Stimulated activated CD8-positive, alpha-beta memory T cell treated with anti-CD3 and anti-CD28 coated beads, Interleukin-15, amount 100 ng/mL, for 1 hour (primary cell): ENCODE results near the gene ANKRD61.
"Not testable (repeated sequence)": the region's sequence is repeated elsewhere in the genome, so short reads cannot be mapped to it uniquely, and the experiment has no call there.

ENCODE experiments used
- DNase-seq: peaks from one replicate; pipeline ENCODE4 v3.0.0-alpha.2; 2020; ENCODE audit warnings: low read depth

The ANKRD61 gene

GRCh38 chr7:6032167-6032566 is 991 bp downstream of the ANKRD61 start:
- no peak for DNase-seq

- no peak for DNase-seq
These were observed 1.5 kb downstream of the ANKRD61 start for GRCh38 chr7:6032641-6033040.

DNA sequence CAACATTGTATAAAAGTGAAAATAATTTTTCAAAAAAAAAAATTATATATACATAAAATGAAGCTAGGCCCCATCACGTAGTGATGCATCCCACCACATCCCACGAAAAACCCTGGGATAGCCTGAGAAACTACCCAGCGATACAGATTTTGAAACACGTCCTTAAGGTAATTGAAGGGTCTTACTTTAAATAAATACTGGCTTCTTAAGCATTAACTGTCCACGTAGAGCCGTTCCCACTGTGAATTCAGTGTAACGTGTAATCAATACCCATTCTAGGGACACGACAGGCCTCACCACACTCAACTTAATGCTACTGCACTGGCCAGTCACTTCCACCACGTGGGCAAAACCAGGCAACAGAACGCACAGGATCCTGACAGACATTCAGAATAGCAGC is 4.0 kb downstream of the ANKRD61 start:
- DNase-seq = no peak

DNA sequence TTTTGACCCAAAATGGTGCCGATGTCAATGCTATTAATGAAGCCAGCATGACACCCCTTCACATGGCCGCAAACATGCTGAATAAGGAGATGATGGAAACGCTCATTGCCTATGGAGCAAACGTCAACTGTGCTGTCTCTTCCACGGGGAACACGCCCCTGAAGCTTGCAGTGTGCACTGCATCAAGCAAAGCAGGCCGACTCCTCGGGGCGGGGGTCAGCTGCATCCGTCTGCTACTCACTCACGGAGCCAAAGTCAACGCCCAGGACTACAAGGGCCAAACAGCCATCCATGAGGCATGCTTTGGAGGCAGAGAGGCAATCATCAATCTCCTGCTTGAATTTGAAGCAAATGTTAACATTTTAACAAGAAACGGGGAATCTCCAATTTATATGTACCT is 4.5 kb downstream of the ANKRD61 start:
- no peak for DNase-seq

DNA sequence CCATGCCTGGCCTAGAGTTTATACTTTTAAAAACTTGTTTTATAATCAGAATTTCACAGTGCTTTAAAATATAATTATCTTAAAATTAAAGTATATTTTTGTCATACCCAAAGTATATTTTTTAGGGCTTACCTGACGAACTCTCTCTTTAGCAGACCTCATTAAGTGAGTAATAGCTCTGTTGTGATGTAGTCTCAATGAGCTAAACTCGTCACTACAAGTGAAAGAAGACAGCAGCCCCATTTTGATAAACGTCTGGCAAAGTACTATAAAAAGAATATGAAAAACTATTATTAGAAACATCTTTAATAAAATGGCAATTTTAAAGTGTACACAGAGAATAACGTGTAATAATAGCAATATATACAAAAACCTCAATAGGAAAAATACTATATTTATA is 18.6 kb downstream of the ANKRD61 start:
- no peak for DNase-seq

- not testable (repeated sequence) for DNase-seq
These were observed 20.0 kb downstream of the ANKRD61 start for GRCh38 chr7:6051185-6051584.

DNA sequence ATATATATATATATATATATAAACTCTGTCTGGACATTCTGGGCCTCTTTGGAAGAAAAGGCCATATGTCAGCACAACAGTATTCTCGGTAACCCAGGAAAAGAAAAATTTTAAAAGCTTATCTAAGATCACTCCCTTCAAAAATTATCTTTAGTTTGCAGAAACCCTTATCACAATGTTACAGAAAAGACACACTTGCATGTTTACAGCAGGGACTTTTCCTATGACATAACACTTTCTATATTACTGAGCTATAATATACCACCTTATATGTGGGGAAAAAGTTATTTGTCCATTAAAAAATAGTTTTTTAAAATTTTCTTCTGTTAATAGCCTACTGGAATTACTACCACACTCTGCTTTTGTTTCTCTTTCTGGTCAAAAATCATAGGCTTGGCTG is 25.4 kb downstream of the ANKRD61 start:
- no peak for DNase-seq

DNA sequence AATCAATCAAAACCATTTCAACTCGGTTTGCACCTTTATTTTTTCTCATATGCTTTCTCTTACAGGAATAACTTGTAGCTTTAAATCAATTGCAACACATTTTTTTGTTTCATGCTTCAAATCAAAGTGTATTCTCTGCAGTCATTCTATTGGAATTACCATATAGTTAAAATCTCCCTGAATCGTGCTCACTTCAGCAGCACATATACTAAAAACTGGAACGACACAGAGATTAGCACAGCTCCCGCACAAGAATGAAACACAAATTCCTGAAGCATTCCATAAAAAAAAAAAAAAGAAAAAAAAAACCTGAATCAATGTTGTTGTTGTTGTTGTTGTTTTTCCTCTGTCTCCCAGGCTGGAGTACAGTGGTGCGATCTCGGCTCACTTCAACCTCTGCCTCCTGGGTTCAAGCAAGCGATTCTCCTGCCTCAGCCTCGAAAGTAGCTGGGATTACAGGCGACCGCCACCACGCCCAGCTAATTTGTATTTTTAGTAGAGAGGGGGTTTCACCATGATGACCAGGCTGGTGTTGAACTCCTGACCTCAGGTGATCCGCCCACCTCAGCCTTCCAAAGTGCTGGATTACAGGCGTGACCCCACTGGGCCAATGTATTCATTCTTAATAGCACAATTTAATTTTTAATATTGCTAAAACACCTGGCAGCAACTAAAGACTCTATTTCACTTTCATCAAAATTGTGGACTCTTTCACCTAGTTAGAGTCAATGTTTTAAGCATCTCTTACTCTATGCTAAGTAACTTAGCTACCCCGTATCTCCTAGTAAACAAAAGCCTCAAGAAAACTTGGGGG is 26.3 kb downstream of the ANKRD61 start:
- DNase-seq = no peak

- not testable (repeated sequence) for DNase-seq
These were observed 28.8 kb downstream of the ANKRD61 start for GRCh38 chr7:6059941-6060340.

- DNase-seq = no peak
These were observed 40.2 kb downstream of the ANKRD61 start for GRCh38 chr7:6071406-6071805.

- no peak for DNase-seq
These were observed 43.6 kb downstream of the ANKRD61 start for GRCh38 chr7:6074612-6075380.

DNA sequence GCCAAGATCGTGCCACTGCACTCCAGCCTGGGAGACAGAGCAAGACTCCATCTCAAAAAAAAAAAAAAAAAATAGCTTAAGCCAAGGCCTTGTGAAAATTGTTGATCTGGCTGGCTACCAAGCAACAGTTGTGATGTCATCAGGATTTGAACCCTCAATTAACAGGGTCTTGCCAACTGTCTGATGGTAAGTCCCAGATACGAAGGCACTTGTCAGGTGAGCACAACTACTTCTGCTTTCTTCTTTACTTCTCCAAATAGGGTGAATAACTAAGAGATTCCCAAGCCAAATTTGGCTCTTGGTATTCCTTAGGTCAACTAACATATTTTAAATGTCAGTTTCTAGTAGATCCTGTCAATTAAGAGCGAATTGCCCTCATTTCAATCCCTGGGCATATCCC is 47.4 kb downstream of the ANKRD61 start:
- DNase-seq = no peak

DNA sequence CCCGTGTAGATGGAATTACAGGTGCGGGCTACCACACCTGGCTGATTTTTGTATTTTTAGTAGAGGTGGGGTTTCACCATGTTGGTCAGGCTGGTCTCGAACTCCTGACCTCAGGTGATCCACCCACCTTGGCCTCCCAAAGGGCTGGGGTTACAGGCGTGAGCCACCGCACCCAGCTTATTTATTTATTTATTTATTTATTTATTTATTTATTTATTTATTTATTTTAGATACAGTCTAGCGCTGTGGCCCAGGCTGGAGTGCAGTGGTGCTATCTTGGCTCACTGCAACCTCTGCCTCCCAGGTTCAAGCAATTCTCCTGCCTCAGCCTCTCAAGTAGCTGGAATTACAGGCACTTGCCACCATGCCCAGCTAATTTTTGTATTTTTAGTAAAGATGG is 51.9 kb downstream of the ANKRD61 start:
- DNase-seq = not testable (repeated sequence)
